ENCODE results near the gene RPL9.

The RPL9 gene

GRCh38 chr4:39494354-39494753, 35.6 kb upstream of the RPL9 start:
- no peak overlapping the region for H3K9ac ChIP-seq (ENCODE audit: low read length)
- no peak for DNase-seq
- H2BK15ac ChIP-seq (ENCODE audit: low read depth, poor library complexity, severe bottlenecking): no peak overlapping the region
- no peak overlapping the region for H3K4ac ChIP-seq (ENCODE audit: low read depth in 1 of 2, low read length in 2 of 2)
- H2AK5ac ChIP-seq (ENCODE audit: low read length, severe bottlenecking): no peak overlapping the region
- H3K4me3 ChIP-seq (ENCODE audit: insufficient read depth in 1 of 2, low read depth in 1 of 2, low read length in 2 of 2): no peak overlapping the region
- no peak overlapping the region for H3K18ac ChIP-seq (ENCODE audit: low read depth in 1 of 2, low read length in 2 of 2)
- no peak overlapping the region for H2BK120ac ChIP-seq (ENCODE audit: low read depth, low read length)
- H2BK5ac ChIP-seq (ENCODE audit: low read depth, low read length, poor library complexity, severe bottlenecking): no peak overlapping the region
- no peaks in the 10 kb centered on the region for H3K27me3 ChIP-seq (ENCODE audit: control insufficient read depth in 1 of 2, insufficient read depth in 1 of 2, low read length in 2 of 2)
- no peaks in the 10 kb centered on the region for H3K9me3 ChIP-seq (ENCODE audit: control insufficient read depth, low read length)
- no peak overlapping the region for H3K4me2 ChIP-seq (ENCODE audit: low read length, poor library complexity, severe bottlenecking)
- H4K8ac ChIP-seq (ENCODE audit: low read length): no peak overlapping the region
- no peak overlapping the region for H3K14ac ChIP-seq (ENCODE audit: low read length in 2 of 2)
- H3K79me1 ChIP-seq (replicated peaks; ENCODE audit: low read length, poor library complexity, severe bottlenecking): no peaks in the 10 kb centered on the region
- no peak overlapping the region for H3K27ac ChIP-seq (ENCODE audit: low read length, poor library complexity, severe bottlenecking)
- H3K23ac ChIP-seq (ENCODE audit: low read length in 2 of 2): no peak overlapping the region
- no peak overlapping the region for H2AFZ ChIP-seq (ENCODE audit: low read depth, low read length)
- no peak overlapping the region for H4K91ac ChIP-seq (ENCODE audit: low read length)
- 93% methylated on average over 1 of the region's 1 CpG for WGBS
- H2BK12ac ChIP-seq (ENCODE audit: low read length in 2 of 2): no peak overlapping the region
- peaks cover 3 to 24% of the 10 kb centered on the region in 2 experiments for H3K36me3 ChIP-seq (ENCODE audit: control insufficient read depth in 1 of 2, insufficient read depth in 2 of 2, low read depth in 1 of 2, low read length in 2 of 2)
- H3K4me1 ChIP-seq (ENCODE audit: control insufficient read depth, insufficient read depth, low read depth, low read length): no peaks in the 10 kb centered on the region

GRCh38 chr4:39490322-39490721, 31.6 kb upstream of the RPL9 start:
- Histone ChIP-seq H2BK15ac (ENCODE audit: low read depth, poor library complexity, severe bottlenecking) (no peak overlapping the region), H2BK5ac (ENCODE audit: low read depth, low read length, poor library complexity, severe bottlenecking) (no peak overlapping the region), H3K9ac (ENCODE audit: low read length) (no peak overlapping the region), H3K23ac (ENCODE audit: low read length in 2 of 2) (no peak overlapping the region), H3K79me1 (replicated peaks; ENCODE audit: low read length, poor library complexity, severe bottlenecking) (no peaks in the 10 kb centered on the region), H2BK12ac (ENCODE audit: low read length in 2 of 2) (no peak overlapping the region), H3K36me3 (ENCODE audit: control insufficient read depth in 1 of 2, insufficient read depth in 2 of 2, low read depth in 1 of 2, low read length in 2 of 2) (no peaks in the 10 kb centered on the region), H2BK120ac (ENCODE audit: low read depth, low read length) (no peak overlapping the region), H3K4ac (ENCODE audit: low read depth in 1 of 2, low read length in 2 of 2) (no peak overlapping the region), H2AK5ac (ENCODE audit: low read length, severe bottlenecking) (no peak overlapping the region), H3K27ac (ENCODE audit: low read length, poor library complexity, severe bottlenecking) (no peak overlapping the region), H3K18ac (ENCODE audit: low read depth in 1 of 2, low read length in 2 of 2) (no peak overlapping the region), H3K4me1 (ENCODE audit: control insufficient read depth, insufficient read depth, low read depth, low read length) (no peaks in the 10 kb centered on the region), H3K9me3 (ENCODE audit: control insufficient read depth, low read length) (no peaks in the 10 kb centered on the region), H4K91ac (ENCODE audit: low read length) (no peak overlapping the region), H3K4me3 (ENCODE audit: insufficient read depth in 1 of 2, low read depth in 1 of 2, low read length in 2 of 2) (no peak overlapping the region), H3K4me2 (ENCODE audit: low read length, poor library complexity, severe bottlenecking) (no peak overlapping the region), H4K8ac (ENCODE audit: low read length) (no peak overlapping the region), H2AFZ (ENCODE audit: low read depth, low read length) (no peak overlapping the region), H3K27me3 (ENCODE audit: control insufficient read depth in 1 of 2, insufficient read depth in 1 of 2, low read length in 2 of 2) (no peaks in the 10 kb centered on the region), H3K14ac (ENCODE audit: low read length in 2 of 2) (no peak overlapping the region)
- WGBS: 94% methylated on average over 2 of the region's 2 CpGs
- DNase-seq: no peak

GRCh38 chr4:39486221-39486804, 27.6 kb upstream of the RPL9 start:
- Histone ChIP-seq H2AFZ (ENCODE audit: low read depth, low read length) (no peak overlapping the region), H2BK15ac (ENCODE audit: low read depth, poor library complexity, severe bottlenecking) (no peak overlapping the region), H2AK5ac (ENCODE audit: low read length, severe bottlenecking) (no peak overlapping the region), H4K91ac (ENCODE audit: low read length) (no peak overlapping the region), H2BK5ac (ENCODE audit: low read depth, low read length, poor library complexity, severe bottlenecking) (no peak overlapping the region), H4K8ac (ENCODE audit: low read length) (no peak overlapping the region), H2BK12ac (ENCODE audit: low read length in 2 of 2) (no peak overlapping the region), H3K18ac (ENCODE audit: low read depth in 1 of 2, low read length in 2 of 2) (no peak overlapping the region), H3K27ac (ENCODE audit: low read length, poor library complexity, severe bottlenecking) (no peak overlapping the region), H3K9ac (ENCODE audit: low read length) (no peak overlapping the region), H3K23ac (ENCODE audit: low read length in 2 of 2) (no peak overlapping the region), H3K4ac (ENCODE audit: low read depth in 1 of 2, low read length in 2 of 2) (no peak overlapping the region), H3K4me1 (ENCODE audit: control insufficient read depth, insufficient read depth, low read depth, low read length) (no peaks in the 10 kb centered on the region), H2BK120ac (ENCODE audit: low read depth, low read length) (no peak overlapping the region), H3K79me1 (replicated peaks; ENCODE audit: low read length, poor library complexity, severe bottlenecking) (no peaks in the 10 kb centered on the region), H3K36me3 (ENCODE audit: control insufficient read depth in 1 of 2, insufficient read depth in 2 of 2, low read depth in 1 of 2, low read length in 2 of 2) (no peaks in the 10 kb centered on the region), H3K14ac (ENCODE audit: low read length in 2 of 2) (no peak overlapping the region), H3K9me3 (ENCODE audit: control insufficient read depth, low read length) (peaks cover 5% of the 10 kb centered on the region), H3K4me3 (ENCODE audit: insufficient read depth in 1 of 2, low read depth in 1 of 2, low read length in 2 of 2) (no peak overlapping the region), H3K4me2 (ENCODE audit: low read length, poor library complexity, severe bottlenecking) (no peak overlapping the region), H3K27me3 (ENCODE audit: control insufficient read depth in 1 of 2, insufficient read depth in 1 of 2, low read length in 2 of 2) (no peaks in the 10 kb centered on the region)
- 87% methylated on average over 10 of the region's 10 CpGs for WGBS
- no peak for DNase-seq

- no peak overlapping the region for H2BK120ac ChIP-seq (ENCODE audit: low read depth, low read length)
- H2BK5ac ChIP-seq (ENCODE audit: low read depth, low read length, poor library complexity, severe bottlenecking): no peak overlapping the region
- no peaks in the 10 kb centered on the region for H3K36me3 ChIP-seq (ENCODE audit: control insufficient read depth in 1 of 2, insufficient read depth in 2 of 2, low read depth in 1 of 2, low read length in 2 of 2)
- 85% methylated on average over 6 of the region's 6 CpGs for WGBS
- no peak for DNase-seq
- no peak overlapping the region for H2BK15ac ChIP-seq (ENCODE audit: low read depth, poor library complexity, severe bottlenecking)
- H3K27me3 ChIP-seq (ENCODE audit: control insufficient read depth in 1 of 2, insufficient read depth in 1 of 2, low read length in 2 of 2): no peaks in the 10 kb centered on the region
- no peak overlapping the region for H3K4me3 ChIP-seq (ENCODE audit: insufficient read depth in 1 of 2, low read depth in 1 of 2, low read length in 2 of 2)
- H2AK5ac ChIP-seq (ENCODE audit: low read length, severe bottlenecking): no peak overlapping the region
- H3K9ac ChIP-seq (ENCODE audit: low read length): no peak overlapping the region
- H3K4me1 ChIP-seq (ENCODE audit: control insufficient read depth, insufficient read depth, low read depth, low read length): no peaks in the 10 kb centered on the region
- no peak overlapping the region for H3K4ac ChIP-seq (ENCODE audit: low read depth in 1 of 2, low read length in 2 of 2)
- no peak overlapping the region for H2BK12ac ChIP-seq (ENCODE audit: low read length in 2 of 2)
- no peak overlapping the region for H2AFZ ChIP-seq (ENCODE audit: low read depth, low read length)
- no peak overlapping the region for H3K27ac ChIP-seq (ENCODE audit: low read length, poor library complexity, severe bottlenecking)
- no peak overlapping the region for H4K8ac ChIP-seq (ENCODE audit: low read length)
- no peak overlapping the region for H3K23ac ChIP-seq (ENCODE audit: low read length in 2 of 2)
- H3K18ac ChIP-seq (ENCODE audit: low read depth in 1 of 2, low read length in 2 of 2): no peak overlapping the region
- peaks cover 5% of the 10 kb centered on the region for H3K9me3 ChIP-seq (ENCODE audit: control insufficient read depth, low read length)
- no peaks in the 10 kb centered on the region for H3K79me1 ChIP-seq (replicated peaks; ENCODE audit: low read length, poor library complexity, severe bottlenecking)
- no peak overlapping the region for H3K14ac ChIP-seq (ENCODE audit: low read length in 2 of 2)
- H3K4me2 ChIP-seq (ENCODE audit: low read length, poor library complexity, severe bottlenecking): no peak overlapping the region
- no peak overlapping the region for H4K91ac ChIP-seq (ENCODE audit: low read length)
These were observed 26.0 kb upstream of the RPL9 start for GRCh38 chr4:39484582-39485272.
